ENCODE results near the gene TMEM225B. TPM values are rescaled to one million over a fixed set of nuclear protein-coding genes. Genes with fewer than 3 reads are reported as not detected.

TMEM225B gene
- total RNA-seq, 1 donor from 2014 or later: 1.2 TPM

- TF ChIP-seq POLR2AphosphoS5 (IDR thresholded peaks at IDR 0.05; ENCODE audit: insufficient read depth in 1 of 2, low read depth in 1 of 2) (no peak), POLR2A (IDR thresholded peaks at IDR 0.05) (no peak)
- TF ChIP-seq, protein P1, sequence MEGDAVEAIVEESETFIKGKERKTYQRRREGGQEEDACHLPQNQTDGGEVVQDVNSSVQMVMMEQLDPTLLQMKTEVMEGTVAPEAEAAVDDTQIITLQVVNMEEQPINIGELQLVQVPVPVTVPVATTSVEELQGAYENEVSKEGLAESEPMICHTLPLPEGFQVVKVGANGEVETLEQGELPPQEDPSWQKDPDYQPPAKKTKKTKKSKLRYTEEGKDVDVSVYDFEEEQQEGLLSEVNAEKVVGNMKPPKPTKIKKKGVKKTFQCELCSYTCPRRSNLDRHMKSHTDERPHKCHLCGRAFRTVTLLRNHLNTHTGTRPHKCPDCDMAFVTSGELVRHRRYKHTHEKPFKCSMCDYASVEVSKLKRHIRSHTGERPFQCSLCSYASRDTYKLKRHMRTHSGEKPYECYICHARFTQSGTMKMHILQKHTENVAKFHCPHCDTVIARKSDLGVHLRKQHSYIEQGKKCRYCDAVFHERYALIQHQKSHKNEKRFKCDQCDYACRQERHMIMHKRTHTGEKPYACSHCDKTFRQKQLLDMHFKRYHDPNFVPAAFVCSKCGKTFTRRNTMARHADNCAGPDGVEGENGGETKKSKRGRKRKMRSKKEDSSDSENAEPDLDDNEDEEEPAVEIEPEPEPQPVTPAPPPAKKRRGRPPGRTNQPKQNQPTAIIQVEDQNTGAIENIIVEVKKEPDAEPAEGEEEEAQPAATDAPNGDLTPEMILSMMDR (IDR thresholded peaks at IDR 0.05): no peak
- no peak overlapping the region for H3K4me3 ChIP-seq
- DNase-seq (ENCODE audit: extremely low spot score in 2 of 2): no peak
- H3K27ac ChIP-seq: no peak overlapping the region
- H3K36me3 ChIP-seq: no peaks in the 10 kb centered on the region
- H3K4me1 ChIP-seq: no peaks in the 10 kb centered on the region
- intact Hi-C loops (cut with DNase I): no loop called here
- H3K9me3 ChIP-seq: no peaks in the 10 kb centered on the region
- no peaks in the 10 kb centered on the region for H3K27me3 ChIP-seq
These were observed 45.4 kb downstream of the TMEM225B start for GRCh38 chr7:99643464-99643863.

DNA sequence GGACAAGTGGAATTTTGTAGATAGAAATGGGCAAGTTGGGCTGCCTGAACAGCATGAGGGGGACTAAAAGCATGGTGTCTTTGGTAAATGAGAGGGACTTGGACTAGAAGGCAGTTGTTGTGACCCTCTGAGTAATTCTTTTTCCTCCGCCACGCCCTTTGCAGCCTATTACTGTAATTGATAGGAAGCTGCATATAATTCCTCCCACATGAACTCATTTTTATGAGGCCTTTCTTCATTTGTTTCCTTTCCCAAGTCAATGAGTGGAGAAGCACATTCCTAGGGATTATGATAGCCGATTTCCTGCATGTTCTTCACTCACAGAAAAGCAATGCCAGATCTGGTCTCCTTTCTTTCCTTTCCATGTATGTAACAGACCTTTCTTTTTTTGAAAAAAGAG, 46.4 kb downstream of the TMEM225B start:
- intact Hi-C loops (cut with DNase I): no loop called here
- no peak for DNase-seq (ENCODE audit: extremely low spot score in 2 of 2)
- TF ChIP-seq POLR2AphosphoS5 (IDR thresholded peaks at IDR 0.05; ENCODE audit: insufficient read depth in 1 of 2, low read depth in 1 of 2) (no peak), POLR2A (IDR thresholded peaks at IDR 0.05) (no peak)
- TF ChIP-seq, protein P1 (IDR thresholded peaks at IDR 0.05): no peak
- H3K27ac ChIP-seq: no peak overlapping the region
- H3K4me3 ChIP-seq: no peak overlapping the region
- no peaks in the 10 kb centered on the region for H3K9me3 ChIP-seq
- H3K27me3 ChIP-seq: no peaks in the 10 kb centered on the region
- no peaks in the 10 kb centered on the region for H3K4me1 ChIP-seq
- no peaks in the 10 kb centered on the region for H3K36me3 ChIP-seq

- TF ChIP-seq POLR2A (IDR thresholded peaks at IDR 0.05) (no peak), POLR2AphosphoS5 (IDR thresholded peaks at IDR 0.05; ENCODE audit: insufficient read depth in 1 of 2, low read depth in 1 of 2) (no peak)
- TF ChIP-seq, protein P1 (IDR thresholded peaks at IDR 0.05): no peak
- intact Hi-C loops (cut with DNase I): no loop called here
- Histone ChIP-seq H3K4me3 (no peak overlapping the region), H3K27ac (no peak overlapping the region), H3K4me1 (no peaks in the 10 kb centered on the region), H3K36me3 (no peaks in the 10 kb centered on the region), H3K27me3 (no peaks in the 10 kb centered on the region), H3K9me3 (no peaks in the 10 kb centered on the region)
- no peak for DNase-seq (ENCODE audit: extremely low spot score in 2 of 2)
These were observed 47.5 kb downstream of the TMEM225B start for GRCh38 chr7:99645590-99645989.

DNA sequence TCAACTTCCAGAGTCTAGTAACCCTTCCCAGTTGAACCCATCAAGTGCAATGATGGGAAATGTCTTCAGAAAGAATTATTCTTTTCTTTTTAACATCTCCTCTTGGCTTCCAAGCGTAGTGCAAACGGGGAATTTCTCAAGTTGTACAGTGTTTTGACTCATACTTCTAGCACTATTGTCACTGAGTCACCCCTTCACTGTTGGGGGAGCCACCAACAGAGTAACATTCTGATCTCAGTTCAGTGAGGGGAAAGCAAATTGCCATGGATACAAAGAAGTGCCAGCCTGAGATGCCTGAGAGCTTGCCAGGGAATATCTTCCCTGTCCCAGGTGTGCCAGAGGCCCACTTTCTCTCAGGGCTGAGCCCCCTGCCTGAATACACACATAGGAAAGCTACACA, 50.8 kb downstream of the TMEM225B start:
- intact Hi-C loops (cut with DNase I): no loop called here
- Histone ChIP-seq H3K4me1 (no peaks in the 10 kb centered on the region), H3K4me3 (no peak overlapping the region), H3K36me3 (no peaks in the 10 kb centered on the region), H3K27me3 (no peaks in the 10 kb centered on the region), H3K27ac (no peak overlapping the region), H3K9me3 (no peaks in the 10 kb centered on the region)
- no peak for DNase-seq (ENCODE audit: extremely low spot score in 2 of 2)
- TF ChIP-seq, protein P1 (IDR thresholded peaks at IDR 0.05): no peak
- no peak for TF ChIP-seq POLR2A (IDR thresholded peaks at IDR 0.05)
- no peak for TF ChIP-seq POLR2AphosphoS5 (IDR thresholded peaks at IDR 0.05; ENCODE audit: insufficient read depth in 1 of 2, low read depth in 1 of 2)

- H3K4me3 ChIP-seq: no peak overlapping the region
- no peaks in the 10 kb centered on the region for H3K36me3 ChIP-seq
- no peak for DNase-seq (ENCODE audit: extremely low spot score in 2 of 2)
- H3K4me1 ChIP-seq: no peaks in the 10 kb centered on the region
- TF ChIP-seq POLR2A (IDR thresholded peaks at IDR 0.05): no peak
- TF ChIP-seq, protein P1 (IDR thresholded peaks at IDR 0.05): no peak
- TF ChIP-seq POLR2AphosphoS5 (IDR thresholded peaks at IDR 0.05; ENCODE audit: insufficient read depth in 1 of 2, low read depth in 1 of 2): no peak
- no peak overlapping the region for H3K27ac ChIP-seq
- H3K9me3 ChIP-seq: no peaks in the 10 kb centered on the region
- intact Hi-C loops (cut with DNase I): no loop called here
- no peaks in the 10 kb centered on the region for H3K27me3 ChIP-seq
These were observed 53.2 kb downstream of the TMEM225B start for GRCh38 chr7:99651290-99651689.
